Lung (tissue), 12 donors: Measurements from ENCODE around the gene BBLN. TPM values are rescaled to one million over a fixed set of nuclear protein-coding genes. Genes with fewer than 3 reads are reported as not detected.

ENCODE experiments used
- ATAC-seq: fragments of 200-7000 bp; cut with Tn5 transposase; one replicate; pipeline ENCODE4 v1.9.1; 2020; ENCODE audit warnings: moderate number of reproducible peaks; ENCODE audit not compliant: insufficient read depth, low FRiP score
- DNase-seq, 3 donors: peaks; one replicate each; pipeline ENCODE4 v3.0.0-alpha.2; 2013 to 2017
- H3K27ac ChIP-seq, 2 donors: one replicate each; pipeline ENCODE4 v1.5.1; 2013; ENCODE audit warnings: mild to moderate bottlenecking in 2 of 2, moderate library complexity in 2 of 2, control low read depth in 1 of 2, inconsistent platforms in 1 of 2, low read depth in 1 of 2, low read length in 1 of 2
- H3K27me3 ChIP-seq, 3 donors: one replicate each; pipeline ENCODE4 v1.5.1; 2013; ENCODE audit warnings: low read length in 2 of 3; ENCODE audit not compliant: control insufficient read depth in 3 of 3, insufficient read depth in 3 of 3
- H3K36me3 ChIP-seq, 4 donors: one replicate each; pipeline ENCODE4 v1.5.1; 2013; ENCODE audit warnings: low read length in 4 of 4, mild to moderate bottlenecking in 1 of 4, moderate library complexity in 1 of 4; ENCODE audit not compliant: control insufficient read depth in 4 of 4, insufficient read depth in 4 of 4
- H3K4me1 ChIP-seq, 5 donors: one replicate each; pipeline ENCODE4 v1.5.1; 2013; ENCODE audit warnings: low read length in 5 of 5, mild to moderate bottlenecking in 2 of 5, moderate library complexity in 1 of 5; ENCODE audit not compliant: control insufficient read depth in 5 of 5, insufficient read depth in 5 of 5
- H3K4me3 ChIP-seq: one replicate; pipeline ENCODE4 v1.5.1; 2013; ENCODE audit warnings: mild to moderate bottlenecking, control low read depth, moderate library complexity
- H3K9ac ChIP-seq, 2 donors: one replicate each; pipeline ENCODE4 v1.5.1; 2013; ENCODE audit warnings: low read length in 2 of 2, control low read depth in 1 of 2; ENCODE audit not compliant: insufficient read depth in 1 of 2
- H3K9me3 ChIP-seq, 4 donors: one replicate each; pipeline ENCODE4 v1.5.1; 2013; ENCODE audit warnings: low read length in 3 of 4, mild to moderate bottlenecking in 1 of 4, moderate library complexity in 1 of 4; ENCODE audit not compliant: control insufficient read depth in 4 of 4, insufficient read depth in 3 of 4
- CTCF ChIP-seq: IDR thresholded peaks from 2 replicates; pipeline ENCODE4 v1.5.1; 2012; ENCODE audit warnings: mild to moderate bottlenecking; ENCODE audit errors: control extremely low read depth, extremely low read depth
- WGBS, 2 donors: extraction: QIAGEN DNeasy Blood & Tissue Kit; methylation state at CpG; one replicate each; pipeline ENCODE4 v1.1.7; 2013; 5-methylcytosine and 5-hydroxymethylcytosine counted together
- polyA plus RNA-seq, 2 donors: library from polyadenylated mRNA; stranded (reverse); fragments of 200-250 nt; gene quantifications; one replicate each; pipeline ENCODE4 v1.2.1, GENCODE V29; 2013
- total RNA-seq, 2 donors: library from RNA; depleted of rRNA in 1 of 2; stranded (reverse); fragments of >200 nt in 1 of 2; gene quantifications; one replicate each; pipeline ENCODE4 v1.2.1, GENCODE V29; 2014 to 2021
- donor health status: control.
- donor health status: control.
- donor health status: Bipolar disorder and iron deficiency.
- donor health status: healthy.
- donor health status: DM: yes; HTN: yes; CAD: no.

BBLN gene
- total and polyA plus RNA-seq, 4 donors, result 19.2 to 138 (median 61.6) TPM

- Histone ChIP-seq H3K4me3 (no peak overlapping the region), H3K27ac (no peak overlapping the region), H3K9me3 (no peaks in the 10 kb centered on the region), H3K4me1 (peaks cover 0 to 9% (median 0%) of the 10 kb centered on the region in 5 donors), H3K27me3 (peaks cover 0 to 5% (median 0%) of the 10 kb centered on the region in 3 donors), H3K9ac (no peak overlapping the region), H3K36me3 (no peaks in the 10 kb centered on the region)
- DNase-seq (no peak), ATAC-seq (no peak)
- no peak for TF ChIP-seq CTCF
- WGBS, 2 donors, result 81 to 86% methylated on average over 3 of the region's 3 CpGs
Observed at GRCh38 chr9:128206484-128206883, 46.4 kb downstream of the BBLN start.

GRCh38 chr9:128206916-128207910 lies 47.1 kb downstream of the BBLN start:
- WGBS, 2 donors, result 72 to 82% methylated on average over 15 of the region's 15 CpGs
- no peak for TF ChIP-seq CTCF
- no peaks in the 10 kb centered on the region for H3K9me3 ChIP-seq
- no peak for ATAC-seq
- no peak overlapping the region for H3K4me3 ChIP-seq
- no peak overlapping the region for H3K27ac ChIP-seq
- no peak for DNase-seq
- H3K9ac ChIP-seq, result no peak overlapping the region
- peaks cover 0 to 9% (median 0%) of the 10 kb centered on the region in 5 donors for H3K4me1 ChIP-seq
- peaks cover 0 to 5% (median 0%) of the 10 kb centered on the region in 3 donors for H3K27me3 ChIP-seq
- no peaks in the 10 kb centered on the region for H3K36me3 ChIP-seq

GRCh38 chr9:128208386-128208785 lies 48.3 kb downstream of the BBLN start:
- no peak for DNase-seq
- Histone ChIP-seq H3K9ac (no peak overlapping the region), H3K9me3 (no peaks in the 10 kb centered on the region), H3K27me3 (peaks cover 0 to 5% (median 0%) of the 10 kb centered on the region in 3 donors), H3K36me3 (no peaks in the 10 kb centered on the region), H3K27ac (no peak overlapping the region), H3K4me3 (no peak overlapping the region), H3K4me1 (peaks cover 0 to 9% (median 0%) of the 10 kb centered on the region in 5 donors)
- ATAC-seq, result no peak
- WGBS, 2 donors, result 88 to 89% methylated on average over 7 of the region's 7 CpGs
- TF ChIP-seq CTCF, result no peak
